Epithelial cell of proximal tubule (primary cell): ENCODE measurements around the gene RHD. TPM values are rescaled to one million over a fixed set of nuclear protein-coding genes. Genes with fewer than 3 reads are reported as not detected.
"Not testable (repeated sequence)": the region's sequence is repeated elsewhere in the genome, so short reads cannot be mapped to it uniquely, and the experiment has no call there.

Experiments
- DNase-seq: peaks from one replicate; pipeline ENCODE4 v3.0.0-alpha.2; 2011; ENCODE audit warnings: low read depth
- H3K4me3 ChIP-seq: 2 replicates; pipeline ENCODE4 v1.5.1; 2011; ENCODE audit warnings: low read depth, mild to moderate bottlenecking, low read length
- total RNA-seq: library from RNA; depleted of rRNA; stranded (reverse); fragments of >200 nt; gene quantifications from 2 replicates; pipeline ENCODE4 v1.2.3, GENCODE V29; 2015
- TF ChIP-seq, protein P1 (sequence below): conservative IDR thresholded peaks from 2 replicates; pipeline ENCODE4 v1.5.1; 2012; ENCODE audit warnings: low read depth, mild to moderate bottlenecking, low read length

Gene RHD
- total RNA-seq, 1 donor from 2014 or later, result not detected

GRCh38 chr1:25309486-25309885, 37.2 kb downstream of the RHD start:
- DNase-seq, H3K4me3 ChIP-seq: not testable (repeated sequence)

- DNase-seq, H3K4me3 ChIP-seq: not testable (repeated sequence)
These were observed 40.6 kb downstream of the RHD start for GRCh38 chr1:25312806-25313470.

DNA sequence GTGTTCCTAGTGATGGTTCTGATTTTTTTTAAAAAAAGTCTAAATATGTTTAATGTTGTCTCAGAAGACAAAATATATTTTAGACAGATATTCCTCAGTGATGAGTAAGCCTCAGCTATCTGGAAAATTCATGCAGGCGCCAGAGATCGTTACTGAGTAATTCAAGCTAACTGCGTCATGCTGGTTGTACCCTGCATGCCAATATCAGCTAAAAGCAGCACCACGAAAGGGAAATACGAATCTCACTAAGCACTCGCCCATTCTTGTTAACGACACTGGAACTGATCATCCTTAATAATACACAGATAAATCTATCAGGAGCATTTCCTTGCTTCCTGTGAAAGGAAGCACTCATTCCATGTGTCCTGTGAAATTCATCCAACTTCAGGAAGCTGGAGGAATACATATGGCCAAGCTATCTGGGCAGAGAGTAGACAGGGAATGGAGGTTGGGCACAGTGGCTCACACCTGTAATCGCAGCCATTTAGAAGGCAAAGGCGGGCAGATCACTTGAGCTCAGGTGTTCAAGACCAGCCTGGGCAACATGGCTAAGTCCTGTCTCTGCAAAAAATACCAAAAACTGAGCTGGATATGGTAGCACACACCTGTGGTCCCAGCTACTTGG, 48.1 kb downstream of the RHD start:
- H3K4me3 ChIP-seq, DNase-seq: not testable (repeated sequence)

GRCh38 chr1:25322127-25322526, 49.8 kb downstream of the RHD start:
- not testable (repeated sequence) for H3K4me3 ChIP-seq, DNase-seq

- H3K4me3 ChIP-seq, DNase-seq: not testable (repeated sequence)
These were observed 52.1 kb downstream of the RHD start for GRCh38 chr1:25324407-25324806.

DNA sequence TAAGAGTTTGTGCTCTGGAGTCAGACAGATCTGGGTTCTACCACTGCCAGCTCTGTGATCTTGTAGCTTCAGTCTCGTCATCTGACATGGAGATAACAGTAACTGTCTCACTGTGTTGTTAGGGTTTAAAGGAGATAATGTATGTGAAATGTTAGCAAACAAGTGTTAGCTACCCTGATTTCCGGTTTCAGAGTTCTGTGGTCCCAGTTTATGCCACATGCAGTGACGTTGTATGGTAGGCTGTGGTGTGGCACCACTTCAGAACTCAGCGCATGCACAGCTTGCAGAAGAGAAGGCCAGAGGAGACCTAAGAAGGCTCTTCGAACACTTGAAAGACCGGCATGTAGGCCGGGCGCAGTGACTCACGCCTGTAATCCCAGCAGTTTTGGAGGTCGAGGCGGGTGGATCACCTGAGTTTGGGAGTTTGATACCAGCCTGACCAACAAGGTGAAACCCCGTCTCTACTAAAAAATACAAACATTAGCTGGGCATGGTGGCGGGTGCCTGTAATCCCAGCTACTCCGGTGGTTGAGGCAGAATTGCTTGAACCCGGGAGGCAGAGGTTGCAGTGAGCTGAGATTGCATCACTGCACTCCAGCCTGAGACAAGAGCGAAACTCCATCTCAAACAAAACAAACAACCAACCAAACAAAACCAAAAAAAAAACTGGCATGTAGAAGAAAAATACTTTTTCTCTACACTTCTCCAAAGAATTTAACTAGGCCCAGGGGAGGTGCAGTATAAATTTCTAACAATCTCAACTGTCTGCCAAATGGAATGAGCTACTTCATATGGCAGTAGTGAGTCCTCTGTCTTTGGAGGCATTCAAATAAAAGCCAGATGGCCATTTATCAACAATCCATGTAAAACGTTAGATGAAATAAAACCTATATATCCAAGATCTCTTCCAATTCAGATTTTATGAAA, 55.8 kb downstream of the RHD start:
- not testable (repeated sequence) for H3K4me3 ChIP-seq, DNase-seq

- H3K4me3 ChIP-seq, DNase-seq: not testable (repeated sequence)
These were observed 56.5 kb downstream of the RHD start for GRCh38 chr1:25328791-25329185.

DNA sequence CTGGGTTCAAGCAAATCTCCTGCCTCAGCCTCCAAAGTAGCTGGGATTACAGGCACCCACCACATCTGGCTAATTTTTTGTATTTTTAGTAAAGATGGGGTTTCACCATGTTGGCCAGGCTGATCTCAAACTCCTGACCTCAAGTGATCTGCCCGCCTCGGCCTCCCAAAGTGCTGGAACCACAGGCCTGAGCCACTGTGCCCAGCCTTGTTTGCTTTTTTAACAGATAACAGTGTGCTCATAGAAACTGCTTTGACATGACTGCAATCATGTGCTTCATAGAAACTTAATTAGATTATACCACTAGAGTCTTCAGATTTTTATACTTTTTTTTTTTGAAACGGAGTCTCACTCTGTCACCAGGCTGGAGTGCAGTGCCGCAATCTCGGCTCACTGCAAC, 57.0 kb downstream of the RHD start:
- DNase-seq, H3K4me3 ChIP-seq: not testable (repeated sequence)

- DNase-seq, H3K4me3 ChIP-seq: not testable (repeated sequence)
- TF ChIP-seq, protein P1, sequence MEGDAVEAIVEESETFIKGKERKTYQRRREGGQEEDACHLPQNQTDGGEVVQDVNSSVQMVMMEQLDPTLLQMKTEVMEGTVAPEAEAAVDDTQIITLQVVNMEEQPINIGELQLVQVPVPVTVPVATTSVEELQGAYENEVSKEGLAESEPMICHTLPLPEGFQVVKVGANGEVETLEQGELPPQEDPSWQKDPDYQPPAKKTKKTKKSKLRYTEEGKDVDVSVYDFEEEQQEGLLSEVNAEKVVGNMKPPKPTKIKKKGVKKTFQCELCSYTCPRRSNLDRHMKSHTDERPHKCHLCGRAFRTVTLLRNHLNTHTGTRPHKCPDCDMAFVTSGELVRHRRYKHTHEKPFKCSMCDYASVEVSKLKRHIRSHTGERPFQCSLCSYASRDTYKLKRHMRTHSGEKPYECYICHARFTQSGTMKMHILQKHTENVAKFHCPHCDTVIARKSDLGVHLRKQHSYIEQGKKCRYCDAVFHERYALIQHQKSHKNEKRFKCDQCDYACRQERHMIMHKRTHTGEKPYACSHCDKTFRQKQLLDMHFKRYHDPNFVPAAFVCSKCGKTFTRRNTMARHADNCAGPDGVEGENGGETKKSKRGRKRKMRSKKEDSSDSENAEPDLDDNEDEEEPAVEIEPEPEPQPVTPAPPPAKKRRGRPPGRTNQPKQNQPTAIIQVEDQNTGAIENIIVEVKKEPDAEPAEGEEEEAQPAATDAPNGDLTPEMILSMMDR, result peak; percentile 32
These were observed 57.6 kb downstream of the RHD start for GRCh38 chr1:25329950-25330349.

- not testable (repeated sequence) for DNase-seq
- TF ChIP-seq, protein P1, result peak; percentile 6
- peak overlapping the region; percentile 65 for H3K4me3 ChIP-seq
These were observed 64.6 kb downstream of the RHD start for GRCh38 chr1:25336922-25337354.

GRCh38 chr1:25337483-25338187, 65.3 kb downstream of the RHD start:
- DNase-seq, result not testable (repeated sequence)
- H3K4me3 ChIP-seq, result peak overlapping the region; percentile 91
